ENCODE results near the gene TSHZ2.

DNA sequence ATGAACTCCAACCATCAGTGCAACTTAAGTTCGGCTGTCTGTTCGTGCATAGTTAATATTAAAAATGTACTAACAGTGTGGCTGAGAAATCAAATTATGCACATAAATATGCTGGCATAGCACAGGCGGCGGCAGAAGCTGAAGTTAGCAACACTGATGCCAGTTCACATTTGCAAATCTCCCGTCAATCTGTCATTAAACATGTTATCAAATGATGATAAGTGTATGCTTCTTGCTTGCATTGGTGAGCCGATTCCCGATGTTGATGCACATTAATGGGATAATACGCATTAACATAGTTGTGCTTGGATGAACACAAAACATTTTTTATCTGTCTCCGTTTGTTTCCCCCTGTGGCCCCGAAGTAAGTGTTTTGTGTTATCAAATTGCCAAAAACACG lies 312.1 kb downstream of the TSHZ2 start:
- TF ChIP-seq, protein P1, sequence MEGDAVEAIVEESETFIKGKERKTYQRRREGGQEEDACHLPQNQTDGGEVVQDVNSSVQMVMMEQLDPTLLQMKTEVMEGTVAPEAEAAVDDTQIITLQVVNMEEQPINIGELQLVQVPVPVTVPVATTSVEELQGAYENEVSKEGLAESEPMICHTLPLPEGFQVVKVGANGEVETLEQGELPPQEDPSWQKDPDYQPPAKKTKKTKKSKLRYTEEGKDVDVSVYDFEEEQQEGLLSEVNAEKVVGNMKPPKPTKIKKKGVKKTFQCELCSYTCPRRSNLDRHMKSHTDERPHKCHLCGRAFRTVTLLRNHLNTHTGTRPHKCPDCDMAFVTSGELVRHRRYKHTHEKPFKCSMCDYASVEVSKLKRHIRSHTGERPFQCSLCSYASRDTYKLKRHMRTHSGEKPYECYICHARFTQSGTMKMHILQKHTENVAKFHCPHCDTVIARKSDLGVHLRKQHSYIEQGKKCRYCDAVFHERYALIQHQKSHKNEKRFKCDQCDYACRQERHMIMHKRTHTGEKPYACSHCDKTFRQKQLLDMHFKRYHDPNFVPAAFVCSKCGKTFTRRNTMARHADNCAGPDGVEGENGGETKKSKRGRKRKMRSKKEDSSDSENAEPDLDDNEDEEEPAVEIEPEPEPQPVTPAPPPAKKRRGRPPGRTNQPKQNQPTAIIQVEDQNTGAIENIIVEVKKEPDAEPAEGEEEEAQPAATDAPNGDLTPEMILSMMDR (IDR thresholded peaks at IDR 0.05; ENCODE audit: insufficient read depth, low read depth, low read length): no peak
- TF ChIP-seq EZH2 (IDR thresholded peaks at IDR 0.05; ENCODE audit: insufficient read depth, low read length): no peak

Data from astrocyte (in vitro differentiated cells and primary cell).